Measurements from ENCODE around the gene MSI2.
"Not testable (repeated sequence)": the region's sequence is repeated elsewhere in the genome, so short reads cannot be mapped to it uniquely, and the experiment has no call there.

MSI2 gene

GRCh38 chr17:57484826-57485565, 228.7 kb downstream of the MSI2 start:
- DNase-seq (ENCODE audit: low read depth): no peak

GRCh38 chr17:57485566-57485865, 229.2 kb downstream of the MSI2 start:
- DNase-seq (ENCODE audit: low read depth): no peak

GRCh38 chr17:57485916-57486881, 229.9 kb downstream of the MSI2 start:
- no peak for DNase-seq (ENCODE audit: low read depth)

GRCh38 chr17:57486882-57487301, 230.6 kb downstream of the MSI2 start:
- DNase-seq (ENCODE audit: low read depth): no peak

- no peak for DNase-seq (ENCODE audit: low read depth)
Observed at GRCh38 chr17:57487573-57487972, 231.2 kb downstream of the MSI2 start.

- DNase-seq (ENCODE audit: low read depth): no peak
Observed at GRCh38 chr17:57488856-57489255, 232.5 kb downstream of the MSI2 start.

GRCh38 chr17:57489321-57489720, 233.0 kb downstream of the MSI2 start:
- no peak for DNase-seq (ENCODE audit: low read depth)

- no peak for DNase-seq (ENCODE audit: low read depth)
Observed at GRCh38 chr17:57490111-57490845, 234.0 kb downstream of the MSI2 start.

- DNase-seq (ENCODE audit: low read depth): no peak
Observed at GRCh38 chr17:57490890-57491289, 234.6 kb downstream of the MSI2 start.

GRCh38 chr17:57493171-57493570, 236.8 kb downstream of the MSI2 start:
- DNase-seq (ENCODE audit: low read depth): no peak

GRCh38 chr17:57493625-57494024, 237.3 kb downstream of the MSI2 start:
- DNase-seq (ENCODE audit: low read depth): no peak

GRCh38 chr17:57494443-57494842, 238.1 kb downstream of the MSI2 start:
- DNase-seq (ENCODE audit: low read depth): no peak

GRCh38 chr17:57495771-57496170, 239.4 kb downstream of the MSI2 start:
- DNase-seq (ENCODE audit: low read depth): no peak

GRCh38 chr17:57496382-57496781, 240.1 kb downstream of the MSI2 start:
- no peak for DNase-seq (ENCODE audit: low read depth)

- no peak for DNase-seq (ENCODE audit: low read depth)
Observed at GRCh38 chr17:57498443-57498842, 242.1 kb downstream of the MSI2 start.

- DNase-seq (ENCODE audit: low read depth): not testable (repeated sequence)
Observed at GRCh38 chr17:57499221-57499620, 242.9 kb downstream of the MSI2 start.

GRCh38 chr17:57499648-57500049, 243.3 kb downstream of the MSI2 start:
- DNase-seq (ENCODE audit: low read depth): no peak

GRCh38 chr17:57501016-57501415, 244.7 kb downstream of the MSI2 start:
- DNase-seq (ENCODE audit: low read depth): no peak

- DNase-seq (ENCODE audit: low read depth): no peak
Observed at GRCh38 chr17:57502022-57502421, 245.7 kb downstream of the MSI2 start.

- no peak for DNase-seq (ENCODE audit: low read depth)
Observed at GRCh38 chr17:57502811-57503241, 246.5 kb downstream of the MSI2 start.

GRCh38 chr17:57504208-57504607, 247.9 kb downstream of the MSI2 start:
- DNase-seq (ENCODE audit: low read depth): no peak
